Activated CD8-positive, alpha-beta memory T cell treated with anti-CD3 and anti-CD28 coated beads for 48 hours (primary cell): ENCODE results near the gene ZC3H14.

Experiments
- DNase-seq, 3 experiments: peaks; one replicate each; pipeline ENCODE4 v3.0.0-alpha.2; 2020; ENCODE audit warnings: low read depth in 2 of 3, low spot score in 2 of 3

ZC3H14 gene

GRCh38 chr14:88599761-88600439 lies 37.1 kb downstream of the ZC3H14 start:
- peak in 1 of 3 experiments; percentile 8 for DNase-seq

- no peak for DNase-seq
Observed at GRCh38 chr14:88604212-88604611, 41.4 kb downstream of the ZC3H14 start.

GRCh38 chr14:88605594-88605993 lies 42.8 kb downstream of the ZC3H14 start:
- DNase-seq = no peak

GRCh38 chr14:88607829-88608228 lies 45.0 kb downstream of the ZC3H14 start:
- DNase-seq = no peak

GRCh38 chr14:88611878-88612277 lies 49.0 kb downstream of the ZC3H14 start:
- no peak for DNase-seq

- DNase-seq = no peak
Observed at GRCh38 chr14:88612981-88613380, 50.1 kb downstream of the ZC3H14 start.

GRCh38 chr14:88613552-88614010 lies 50.7 kb downstream of the ZC3H14 start:
- DNase-seq = no peak

- DNase-seq = no peak
Observed at GRCh38 chr14:88614218-88614907, 51.5 kb downstream of the ZC3H14 start.

GRCh38 chr14:88616697-88617096 lies 53.9 kb downstream of the ZC3H14 start:
- no peak for DNase-seq

- no peak for DNase-seq
Observed at GRCh38 chr14:88617479-88617878, 54.6 kb downstream of the ZC3H14 start.

- no peak for DNase-seq
Observed at GRCh38 chr14:88618476-88618875, 55.6 kb downstream of the ZC3H14 start.

- no peak for DNase-seq
Observed at GRCh38 chr14:88621100-88621499, 58.3 kb downstream of the ZC3H14 start.

- no peak for DNase-seq
Observed at GRCh38 chr14:88625671-88626070, 62.8 kb downstream of the ZC3H14 start.

- no peak for DNase-seq
Observed at GRCh38 chr14:88628033-88628432, 65.2 kb downstream of the ZC3H14 start.

- no peak for DNase-seq
Observed at GRCh38 chr14:88628462-88628861, 65.6 kb downstream of the ZC3H14 start.

- DNase-seq = no peak
Observed at GRCh38 chr14:88630565-88630964, 67.7 kb downstream of the ZC3H14 start.

- no peak for DNase-seq
Observed at GRCh38 chr14:88631091-88631490, 68.3 kb downstream of the ZC3H14 start.

- DNase-seq = no peak
Observed at GRCh38 chr14:88632512-88632911, 69.7 kb downstream of the ZC3H14 start.

- no peak for DNase-seq
Observed at GRCh38 chr14:88639221-88639620, 76.4 kb downstream of the ZC3H14 start.

- DNase-seq = no peak
Observed at GRCh38 chr14:88660056-88660455, 97.2 kb downstream of the ZC3H14 start.

- peak in 1 of 3 experiments; percentile 3 for DNase-seq
Observed at GRCh38 chr14:88667555-88668273, 104.9 kb downstream of the ZC3H14 start.
